ENCODE data around the gene SPDYE8.
"Not testable (repeated sequence)": the region's sequence is repeated elsewhere in the genome, so short reads cannot be mapped to it uniquely, and the experiment has no call there.

Gene SPDYE8

DNA sequence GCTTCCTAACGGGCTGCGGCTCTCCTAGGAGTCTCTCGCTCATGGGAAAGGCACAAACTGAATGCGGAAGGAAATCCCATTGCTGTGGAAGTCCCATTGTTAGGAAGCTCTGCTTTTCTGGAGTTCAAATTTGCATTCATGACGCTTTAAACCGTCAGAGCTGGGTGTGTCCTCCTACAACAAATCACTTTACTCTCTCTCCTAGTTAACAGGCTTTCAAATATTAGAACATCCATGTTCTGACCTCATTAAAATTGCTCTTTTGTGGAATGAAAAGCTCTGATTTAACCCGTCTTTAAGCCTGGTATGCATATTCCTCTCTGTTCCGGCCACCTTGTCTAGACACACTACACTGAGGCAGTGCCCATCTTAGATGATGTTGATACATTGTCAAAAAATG, at the start of gene SPDYE8:
Gene SPDYE8 (minus strand): TSS at position 101 of the 400 bp plus-strand sequence. CDS start 1,800 bp downstream, outside the sequence.
- DNase-seq: not testable (repeated sequence)

DNA sequence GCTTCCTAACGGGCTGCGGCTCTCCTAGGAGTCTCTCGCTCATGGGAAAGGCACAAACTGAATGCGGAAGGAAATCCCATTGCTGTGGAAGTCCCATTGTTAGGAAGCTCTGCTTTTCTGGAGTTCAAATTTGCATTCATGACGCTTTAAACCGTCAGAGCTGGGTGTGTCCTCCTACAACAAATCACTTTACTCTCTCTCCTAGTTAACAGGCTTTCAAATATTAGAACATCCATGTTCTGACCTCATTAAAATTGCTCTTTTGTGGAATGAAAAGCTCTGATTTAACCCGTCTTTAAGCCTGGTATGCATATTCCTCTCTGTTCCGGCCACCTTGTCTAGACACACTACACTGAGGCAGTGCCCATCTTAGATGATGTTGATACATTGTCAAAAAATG, 28.2 kb upstream of the SPDYE8 start, which contains the start of gene SPDYE11:
Gene SPDYE11 (minus strand): TSS at position 101 of the 400 bp plus-strand sequence. CDS start 1,800 bp downstream, outside the sequence.
- not testable (repeated sequence) for DNase-seq

DNA sequence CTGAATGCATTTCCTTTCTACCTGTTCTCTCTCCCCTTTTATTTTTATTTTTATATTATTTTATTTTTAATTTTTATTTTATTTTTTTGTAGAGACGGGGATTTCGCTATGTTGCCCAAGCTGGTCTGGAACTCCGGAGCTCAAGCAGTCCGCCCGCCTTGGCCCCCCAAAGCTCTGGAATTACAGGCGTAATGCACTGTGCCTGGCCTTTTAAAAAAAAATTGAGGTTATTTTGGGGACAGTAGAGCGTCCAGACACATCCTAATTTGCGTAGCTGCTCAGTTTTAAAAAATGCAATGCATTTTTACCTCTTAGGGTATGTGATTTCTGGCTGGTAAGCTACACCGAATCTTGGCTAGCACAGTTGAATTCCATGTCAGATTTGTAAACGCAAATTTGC, 23.1 kb downstream of the SPDYE8 start:
- not testable (repeated sequence) for DNase-seq

DNA sequence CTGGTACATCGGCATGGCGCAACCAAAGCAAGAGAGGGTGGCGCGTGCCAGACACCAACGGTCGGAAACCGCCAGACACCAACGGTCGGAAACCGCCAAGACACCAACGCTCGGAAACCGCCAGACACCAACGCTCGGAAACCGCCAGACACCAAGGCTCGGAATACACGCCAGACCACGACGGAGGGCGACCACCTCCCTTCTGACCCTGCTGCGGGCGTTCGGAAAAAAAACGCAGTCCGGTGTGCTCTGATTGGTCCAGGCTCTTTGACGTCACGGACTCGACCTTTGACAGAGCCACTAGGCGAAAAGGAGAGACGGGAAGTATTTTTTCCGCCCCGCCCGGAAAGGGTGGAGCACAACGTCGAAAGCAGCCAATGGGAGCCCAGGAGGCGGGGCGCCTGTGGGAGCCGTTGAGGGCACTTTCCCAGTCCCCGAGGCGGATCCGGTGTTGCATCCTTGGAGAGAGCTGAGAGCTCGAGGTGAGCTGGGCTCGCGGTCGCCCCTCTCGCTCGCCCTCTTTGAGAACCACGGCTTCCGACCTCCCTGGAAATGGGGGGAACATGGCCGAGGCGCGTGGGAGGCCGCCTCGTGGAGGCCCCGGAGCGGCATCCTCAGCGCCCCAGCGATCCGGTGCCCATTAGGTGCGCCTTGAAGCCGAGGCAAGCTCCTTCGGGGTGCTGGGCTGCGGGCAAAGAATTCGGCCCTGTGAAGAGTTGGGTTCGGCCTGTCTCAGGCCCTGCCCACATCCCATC, 23.7 kb downstream of the SPDYE8 start:
- DNase-seq: not testable (repeated sequence)

- not testable (repeated sequence) for DNase-seq
These were observed 24.2 kb downstream of the SPDYE8 start for GRCh38 chr7:73005356-73005692.

GRCh38 chr7:72997887-72998468, 31.6 kb downstream of the SPDYE8 start:
- DNase-seq: not testable (repeated sequence)

GRCh38 chr7:72997447-72997846, 32.1 kb downstream of the SPDYE8 start:
- not testable (repeated sequence) for DNase-seq

GRCh38 chr7:72995484-72995883, 34.1 kb downstream of the SPDYE8 start:
- DNase-seq: not testable (repeated sequence)

GRCh38 chr7:72990146-72990913, 39.2 kb downstream of the SPDYE8 start:
- DNase-seq: not testable (repeated sequence)

GRCh38 chr7:72982084-72982483, 47.5 kb downstream of the SPDYE8 start:
- not testable (repeated sequence) for DNase-seq

GRCh38 chr7:72980382-72980781, 49.2 kb downstream of the SPDYE8 start:
- DNase-seq: not testable (repeated sequence)

GRCh38 chr7:72976434-72976833, 53.1 kb downstream of the SPDYE8 start:
- not testable (repeated sequence) for DNase-seq

GRCh38 chr7:72975656-72976286, 53.8 kb downstream of the SPDYE8 start:
- not testable (repeated sequence) for DNase-seq

DNA sequence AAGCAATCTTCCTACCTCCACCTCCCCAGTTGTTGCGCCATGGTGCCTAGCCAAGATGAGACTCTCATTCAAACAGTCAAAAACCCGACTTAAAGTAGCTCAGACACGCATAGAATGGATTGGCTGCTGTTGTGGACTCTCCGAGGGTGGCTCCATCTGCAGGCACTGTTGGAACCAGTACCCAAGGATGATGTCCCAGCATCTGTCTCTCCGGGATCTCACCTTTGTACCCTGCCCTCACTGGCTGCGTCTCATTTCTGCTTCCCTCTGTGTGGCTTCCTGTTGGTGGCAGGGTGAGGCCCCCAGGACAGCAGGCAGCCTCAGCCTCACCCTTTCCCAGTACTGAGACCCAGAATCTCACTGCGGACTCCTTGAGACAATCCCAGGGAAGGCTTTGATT, 54.8 kb downstream of the SPDYE8 start:
- not testable (repeated sequence) for DNase-seq

GRCh38 chr7:72971505-72971904, 58.1 kb downstream of the SPDYE8 start:
- not testable (repeated sequence) for DNase-seq
